HepG2 (cell line): ENCODE results near the gene BRCA1. TPM values are rescaled to one million over a fixed set of nuclear protein-coding genes. Genes with fewer than 3 reads are reported as not detected.

Source experiments
- ATM ChIP-seq: fragments of 450-650 bp; IDR thresholded peaks from 2 replicates; pipeline ENCODE4 v1.7.1; 2017; ENCODE audit warnings: mild to moderate bottlenecking, borderline replicate concordance
- CREM ChIP-seq, 2 experiments: sonication (generic) in 1 of 2; formaldehyde crosslinking in 1 of 2; IDR thresholded peaks; 2 replicates each; pipeline versions ENCODE4 v1.4.0 to v1.6.1; 2016 to 2020; ENCODE audit warnings: antibody characterized with exemption in 1 of 2, mild to moderate bottlenecking in 1 of 2, missing genetic modification reagents in 1 of 2
- HMGXB4 ChIP-seq, 2 experiments: sonication (generic) in 1 of 2; formaldehyde crosslinking in 1 of 2; IDR thresholded peaks; 2 replicates each; pipeline versions ENCODE4 v1.4.0 to v1.6.1; 2018 to 2020; ENCODE audit warnings: missing genetic modification reagents in 2 of 2, borderline replicate concordance in 1 of 2, low read depth in 1 of 2, mild to moderate bottlenecking in 1 of 2, missing biosample characterization in 1 of 2
- HNRNPLL ChIP-seq: fragments of 200-400 bp; formaldehyde crosslinking; IDR thresholded peaks from 2 replicates; pipeline ENCODE4 v1.6.1; 2017; ENCODE audit warnings: mild to moderate bottlenecking, low read depth, low read length; ENCODE audit not compliant: poor library complexity, severe bottlenecking
- PPARG ChIP-seq: conservative IDR thresholded peaks from 2 replicates; pipeline ENCODE4 v1.6.1; 2016; ENCODE audit warnings: missing biosample characterization, missing genetic modification reagents
- RELA ChIP-seq: sonication (generic); formaldehyde crosslinking; IDR thresholded peaks from 2 replicates; pipeline ENCODE4 v1.4.0; 2020; ENCODE audit warnings: missing genetic modification reagents
- TSC22D2 ChIP-seq: sonication (generic); formaldehyde crosslinking; IDR thresholded peaks from 2 replicates; pipeline ENCODE4 v1.5.1; 2020; ENCODE audit warnings: missing genetic modification reagents, mild to moderate bottlenecking, borderline replicate concordance
- ZBTB2 ChIP-seq: sonication (generic); formaldehyde crosslinking; IDR thresholded peaks from 2 replicates; pipeline ENCODE4 v1.8.0; 2022; ENCODE audit warnings: low read depth, missing genetic modification reagents
- ZNF282 ChIP-seq: fragments of 450-650 bp; IDR thresholded peaks from 2 replicates; pipeline ENCODE4 v1.6.1; 2018; ENCODE audit not compliant: partially characterized antibody
- ZNF430 ChIP-seq: sonication (generic); formaldehyde crosslinking; IDR thresholded peaks from 2 replicates; pipeline ENCODE4 v1.9.0; 2021; ENCODE audit warnings: mild to moderate bottlenecking, missing genetic modification reagents
- polyA plus RNA-seq, 8 experiments: library from polyadenylated mRNA; depleted of rRNA in 3 of 8; stranded (reverse) in 7 of 8; unstranded in 1 of 8; fragments of >200 nt; fragmentation: Illumina TruSeq in 4 of 8; extraction: Trizol in 4 of 8; gene quantifications; 2 replicates each; pipeline versions ENCODE4 v1.2.1 to v1.2.3, GENCODE V29; 2011 to 2016; ENCODE audit warnings: low read depth in 4 of 8, missing spikeins in 1 of 8, mixed read lengths in 1 of 8; ENCODE audit not compliant: insufficient read depth in 1 of 8
- total RNA-seq, 5 experiments: library from RNA; depleted of rRNA; stranded (reverse); fragments of >200 nt; fragmentation: Illumina TruSeq; extraction: Trizol; gene quantifications; 2 replicates each; pipeline ENCODE4 v1.2.3, GENCODE V29; 2016; ENCODE audit warnings: low read depth in 1 of 5
- TF ChIP-seq, protein P1 (sequence below): sonication (generic); formaldehyde crosslinking; IDR thresholded peaks from 2 replicates; pipeline ENCODE4 v1.8.1; 2023; ENCODE audit warnings: missing genetic modification reagents, inconsistent platforms, borderline replicate concordance
- TF ChIP-seq, protein P2 (sequence below): sonication (generic); formaldehyde crosslinking; IDR thresholded peaks from 2 replicates; pipeline ENCODE4 v1.4.0; 2020; ENCODE audit warnings: missing genetic modification reagents, mild to moderate bottlenecking, borderline replicate concordance
- TF ChIP-seq, protein P3 (sequence below): sonication (generic); formaldehyde crosslinking; IDR thresholded peaks from 2 replicates; pipeline ENCODE4 v1.5.1; 2020; ENCODE audit warnings: missing genetic modification reagents, mild to moderate bottlenecking, borderline replicate concordance
- TF ChIP-seq, protein P4 (sequence below): sonication (generic); formaldehyde crosslinking; IDR thresholded peaks from 2 replicates; pipeline ENCODE4 v1.4.0; 2020; ENCODE audit warnings: missing genetic modification reagents
- TF ChIP-seq, protein P5 (sequence below): sonication (generic); formaldehyde crosslinking; IDR thresholded peaks from 2 replicates; pipeline ENCODE4 v1.5.0; 2020; ENCODE audit warnings: mild to moderate bottlenecking, missing genetic modification reagents, borderline replicate concordance

The BRCA1 gene
- total and polyA plus RNA-seq, 2 of the 13 experiments (the other 11 are each of a cell fraction or from before 2014, with no cell fraction given) = 13.3 to 37.5 TPM

DNA sequence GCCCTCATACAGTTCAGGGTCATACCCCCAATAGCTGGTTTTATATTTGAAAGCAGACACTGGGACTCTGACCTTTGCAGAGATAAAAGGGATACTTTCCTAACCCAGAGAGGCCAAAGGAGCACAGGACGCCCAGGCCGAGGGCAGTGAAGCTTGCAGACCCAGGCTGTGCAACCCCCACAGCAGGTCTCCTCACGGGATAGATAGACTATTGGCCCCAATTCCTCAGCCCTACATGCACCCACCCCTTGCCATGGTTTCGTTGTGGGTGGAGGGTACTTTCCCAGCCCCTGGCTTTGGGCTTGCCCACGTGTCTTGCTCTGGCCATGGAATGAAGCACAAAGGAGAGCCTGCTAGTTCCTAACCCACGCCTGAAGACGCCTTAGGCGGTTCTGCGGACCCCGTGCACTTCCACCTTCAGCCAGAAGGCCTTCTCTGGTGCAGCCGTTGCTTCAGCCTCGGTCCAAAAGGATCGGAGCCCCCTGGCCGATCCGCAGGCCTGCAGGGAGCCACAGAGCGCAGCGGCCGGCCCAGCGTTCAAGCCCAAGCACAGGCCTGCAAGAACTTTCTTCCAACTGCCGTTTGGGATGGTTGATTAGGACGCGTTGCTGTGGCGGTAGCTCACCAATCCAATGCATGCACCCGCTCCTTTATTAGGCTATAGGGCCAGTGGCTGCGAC, 9.8 kb upstream of the BRCA1 start (continued):
- TF ChIP-seq, protein P1, sequence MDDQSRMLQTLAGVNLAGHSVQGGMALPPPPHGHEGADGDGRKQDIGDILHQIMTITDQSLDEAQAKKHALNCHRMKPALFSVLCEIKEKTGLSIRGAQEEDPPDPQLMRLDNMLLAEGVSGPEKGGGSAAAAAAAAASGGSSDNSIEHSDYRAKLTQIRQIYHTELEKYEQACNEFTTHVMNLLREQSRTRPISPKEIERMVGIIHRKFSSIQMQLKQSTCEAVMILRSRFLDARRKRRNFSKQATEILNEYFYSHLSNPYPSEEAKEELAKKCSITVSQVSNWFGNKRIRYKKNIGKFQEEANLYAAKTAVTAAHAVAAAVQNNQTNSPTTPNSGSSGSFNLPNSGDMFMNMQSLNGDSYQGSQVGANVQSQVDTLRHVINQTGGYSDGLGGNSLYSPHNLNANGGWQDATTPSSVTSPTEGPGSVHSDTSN (CRISPR knock-in tag) = no peak
- TF ChIP-seq PPARG (CRISPR knock-in tag) = peak; percentile 55; the same call in 1 of the 2 replicates
- no peak for TF ChIP-seq TSC22D2 (CRISPR knock-in tag)
- TF ChIP-seq, protein P2, sequence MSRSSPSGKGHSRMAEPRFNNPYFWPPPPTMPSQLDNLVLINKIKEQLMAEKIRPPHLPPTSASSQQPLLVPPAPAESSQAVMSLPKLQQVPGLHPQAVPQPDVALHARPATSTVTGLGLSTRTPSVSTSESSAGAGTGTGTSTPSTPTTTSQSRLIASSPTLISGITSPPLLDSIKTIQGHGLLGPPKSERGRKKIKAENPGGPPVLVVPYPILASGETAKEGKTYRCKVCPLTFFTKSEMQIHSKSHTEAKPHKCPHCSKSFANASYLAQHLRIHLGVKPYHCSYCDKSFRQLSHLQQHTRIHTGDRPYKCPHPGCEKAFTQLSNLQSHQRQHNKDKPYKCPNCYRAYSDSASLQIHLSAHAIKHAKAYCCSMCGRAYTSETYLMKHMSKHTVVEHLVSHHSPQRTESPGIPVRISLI (CRISPR knock-in tag) = peak; percentile 31; the same call in 1 of the 2 replicates
- TF ChIP-seq ZNF282 = no peak
- TF ChIP-seq HMGXB4 (CRISPR knock-in tag; IDR thresholded peaks at IDR 0.05; ENCODE audit: borderline replicate concordance in 1 of 2, low read depth in 1 of 2) = no peak
- peak; percentile 67; the same call in 1 of the 2 replicates for TF ChIP-seq ZNF430 (CRISPR knock-in tag)
- no peak for TF ChIP-seq RELA (CRISPR knock-in tag)
- TF ChIP-seq HNRNPLL = no peak
- TF ChIP-seq, protein P3, sequence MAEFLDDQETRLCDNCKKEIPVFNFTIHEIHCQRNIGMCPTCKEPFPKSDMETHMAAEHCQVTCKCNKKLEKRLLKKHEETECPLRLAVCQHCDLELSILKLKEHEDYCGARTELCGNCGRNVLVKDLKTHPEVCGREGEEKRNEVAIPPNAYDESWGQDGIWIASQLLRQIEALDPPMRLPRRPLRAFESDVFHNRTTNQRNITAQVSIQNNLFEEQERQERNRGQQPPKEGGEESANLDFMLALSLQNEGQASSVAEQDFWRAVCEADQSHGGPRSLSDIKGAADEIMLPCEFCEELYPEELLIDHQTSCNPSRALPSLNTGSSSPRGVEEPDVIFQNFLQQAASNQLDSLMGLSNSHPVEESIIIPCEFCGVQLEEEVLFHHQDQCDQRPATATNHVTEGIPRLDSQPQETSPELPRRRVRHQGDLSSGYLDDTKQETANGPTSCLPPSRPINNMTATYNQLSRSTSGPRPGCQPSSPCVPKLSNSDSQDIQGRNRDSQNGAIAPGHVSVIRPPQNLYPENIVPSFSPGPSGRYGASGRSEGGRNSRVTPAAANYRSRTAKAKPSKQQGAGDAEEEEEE (CRISPR knock-in tag) = 0 out of 2 replicates have a peak, but pooled peaks have one; percentile 25
- no peak for TF ChIP-seq ZBTB2
- TF ChIP-seq, protein P4, sequence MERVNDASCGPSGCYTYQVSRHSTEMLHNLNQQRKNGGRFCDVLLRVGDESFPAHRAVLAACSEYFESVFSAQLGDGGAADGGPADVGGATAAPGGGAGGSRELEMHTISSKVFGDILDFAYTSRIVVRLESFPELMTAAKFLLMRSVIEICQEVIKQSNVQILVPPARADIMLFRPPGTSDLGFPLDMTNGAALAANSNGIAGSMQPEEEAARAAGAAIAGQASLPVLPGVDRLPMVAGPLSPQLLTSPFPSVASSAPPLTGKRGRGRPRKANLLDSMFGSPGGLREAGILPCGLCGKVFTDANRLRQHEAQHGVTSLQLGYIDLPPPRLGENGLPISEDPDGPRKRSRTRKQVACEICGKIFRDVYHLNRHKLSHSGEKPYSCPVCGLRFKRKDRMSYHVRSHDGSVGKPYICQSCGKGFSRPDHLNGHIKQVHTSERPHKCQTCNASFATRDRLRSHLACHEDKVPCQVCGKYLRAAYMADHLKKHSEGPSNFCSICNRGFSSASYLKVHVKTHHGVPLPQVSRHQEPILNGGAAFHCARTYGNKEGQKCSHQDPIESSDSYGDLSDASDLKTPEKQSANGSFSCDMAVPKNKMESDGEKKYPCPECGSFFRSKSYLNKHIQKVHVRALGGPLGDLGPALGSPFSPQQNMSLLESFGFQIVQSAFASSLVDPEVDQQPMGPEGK (CRISPR knock-in tag) = peak; percentile 74
- TF ChIP-seq, protein P5, sequence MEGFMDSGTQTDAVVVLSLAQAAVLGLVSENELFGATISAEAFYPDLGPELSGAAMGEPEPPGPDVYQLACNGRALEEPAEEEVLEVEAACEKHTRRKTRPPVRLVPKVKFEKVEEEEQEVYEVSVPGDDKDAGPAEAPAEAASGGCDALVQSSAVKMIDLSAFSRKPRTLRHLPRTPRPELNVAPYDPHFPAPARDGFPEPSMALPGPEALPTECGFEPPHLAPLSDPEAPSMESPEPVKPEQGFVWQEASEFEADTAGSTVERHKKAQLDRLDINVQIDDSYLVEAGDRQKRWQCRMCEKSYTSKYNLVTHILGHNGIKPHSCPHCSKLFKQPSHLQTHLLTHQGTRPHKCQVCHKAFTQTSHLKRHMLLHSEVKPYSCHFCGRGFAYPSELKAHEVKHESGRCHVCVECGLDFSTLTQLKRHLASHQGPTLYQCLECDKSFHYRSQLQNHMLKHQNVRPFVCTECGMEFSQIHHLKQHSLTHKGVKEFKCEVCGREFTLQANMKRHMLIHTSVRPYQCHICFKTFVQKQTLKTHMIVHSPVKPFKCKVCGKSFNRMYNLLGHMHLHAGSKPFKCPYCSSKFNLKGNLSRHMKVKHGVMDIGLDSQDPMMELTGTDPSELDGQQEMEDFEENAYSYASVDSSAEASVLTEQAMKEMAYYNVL (CRISPR knock-in tag) = no peak; the same call in 1 of the 2 replicates
- peak; percentile 75; the same call in 1 of the 2 replicates for TF ChIP-seq CREM (IDR thresholded peaks at IDR 0.05)
- no peak for TF ChIP-seq CREM (CRISPR knock-in tag; IDR thresholded peaks at IDR 0.05)
- TF ChIP-seq ATM = no peak
